Measurements from ENCODE around the gene SSBP2.
"Not testable (repeated sequence)": the region's sequence is repeated elsewhere in the genome, so short reads cannot be mapped to it uniquely, and the experiment has no call there.

SSBP2 gene

DNA sequence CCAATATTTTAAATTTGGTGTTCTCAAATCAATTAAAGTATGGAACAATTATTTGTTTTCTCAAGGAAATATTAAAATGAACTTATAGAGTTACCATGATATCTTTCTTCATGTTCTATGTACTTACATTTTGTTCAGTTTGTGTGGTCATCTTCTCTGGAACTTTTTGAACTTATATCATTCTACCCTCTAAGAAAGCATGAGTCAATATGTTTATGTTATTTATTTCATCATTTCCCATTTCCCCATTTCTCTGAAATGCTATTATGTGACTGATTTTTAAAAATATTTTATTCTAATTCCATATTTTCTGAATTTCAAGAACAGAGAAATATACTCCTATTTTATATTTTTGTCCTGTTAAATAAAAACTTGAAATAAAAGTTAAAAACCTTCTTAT, 233.4 kb downstream of the SSBP2 start:
- DNase-seq (ENCODE audit: low read depth), result no peak
- no peak overlapping the region for H3K4me3 ChIP-seq (ENCODE audit: low read length)
- TF ChIP-seq, protein P1, sequence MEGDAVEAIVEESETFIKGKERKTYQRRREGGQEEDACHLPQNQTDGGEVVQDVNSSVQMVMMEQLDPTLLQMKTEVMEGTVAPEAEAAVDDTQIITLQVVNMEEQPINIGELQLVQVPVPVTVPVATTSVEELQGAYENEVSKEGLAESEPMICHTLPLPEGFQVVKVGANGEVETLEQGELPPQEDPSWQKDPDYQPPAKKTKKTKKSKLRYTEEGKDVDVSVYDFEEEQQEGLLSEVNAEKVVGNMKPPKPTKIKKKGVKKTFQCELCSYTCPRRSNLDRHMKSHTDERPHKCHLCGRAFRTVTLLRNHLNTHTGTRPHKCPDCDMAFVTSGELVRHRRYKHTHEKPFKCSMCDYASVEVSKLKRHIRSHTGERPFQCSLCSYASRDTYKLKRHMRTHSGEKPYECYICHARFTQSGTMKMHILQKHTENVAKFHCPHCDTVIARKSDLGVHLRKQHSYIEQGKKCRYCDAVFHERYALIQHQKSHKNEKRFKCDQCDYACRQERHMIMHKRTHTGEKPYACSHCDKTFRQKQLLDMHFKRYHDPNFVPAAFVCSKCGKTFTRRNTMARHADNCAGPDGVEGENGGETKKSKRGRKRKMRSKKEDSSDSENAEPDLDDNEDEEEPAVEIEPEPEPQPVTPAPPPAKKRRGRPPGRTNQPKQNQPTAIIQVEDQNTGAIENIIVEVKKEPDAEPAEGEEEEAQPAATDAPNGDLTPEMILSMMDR (conservative IDR thresholded peaks at IDR 0.05; ENCODE audit: low read depth, low read length), result no peak

DNA sequence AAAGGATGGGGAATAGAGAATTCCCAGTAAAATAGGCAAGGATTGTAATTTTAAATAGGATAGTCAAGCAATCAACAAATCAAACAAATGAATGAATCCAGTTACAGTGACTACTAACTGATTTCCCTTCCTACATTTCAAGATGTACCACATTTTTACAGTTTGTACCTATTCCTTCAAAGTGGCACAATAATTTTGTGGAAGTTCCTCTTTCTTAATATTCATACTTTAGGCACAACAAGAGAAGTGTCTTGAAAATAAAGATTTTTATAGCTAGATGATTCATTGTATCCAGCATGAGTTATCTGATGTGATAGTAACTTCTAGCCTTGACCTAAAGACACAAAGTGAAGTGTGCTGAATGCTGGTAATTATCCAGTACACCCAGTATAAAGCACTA, 234.8 kb downstream of the SSBP2 start:
- DNase-seq (ENCODE audit: low read depth), result no peak
- TF ChIP-seq, protein P1 (conservative IDR thresholded peaks at IDR 0.05; ENCODE audit: low read depth, low read length), result no peak
- H3K4me3 ChIP-seq (ENCODE audit: low read length), result no peak overlapping the region

DNA sequence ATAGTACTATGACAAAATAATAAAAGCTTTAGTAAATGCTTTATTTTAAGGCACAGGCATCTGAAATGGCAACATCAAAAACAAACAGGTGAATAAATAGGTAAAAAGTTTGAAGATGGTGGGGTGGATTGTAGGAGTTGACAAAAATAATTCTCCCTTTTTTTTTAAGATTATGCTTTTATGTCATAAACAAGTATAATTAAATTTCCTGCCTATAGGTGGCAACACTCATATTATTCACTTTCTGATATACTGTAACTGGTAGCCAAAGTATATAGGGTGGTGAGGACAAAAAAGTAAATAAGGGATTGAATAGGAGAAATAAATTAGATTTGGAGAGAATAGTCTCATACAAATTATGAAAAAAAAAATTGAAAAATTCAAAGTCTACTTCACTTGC, 236.9 kb downstream of the SSBP2 start:
- TF ChIP-seq, protein P1 (conservative IDR thresholded peaks at IDR 0.05; ENCODE audit: low read depth, low read length), result peak; percentile 34
- no peak for DNase-seq (ENCODE audit: low read depth)
- no peak overlapping the region for H3K4me3 ChIP-seq (ENCODE audit: low read length)

DNA sequence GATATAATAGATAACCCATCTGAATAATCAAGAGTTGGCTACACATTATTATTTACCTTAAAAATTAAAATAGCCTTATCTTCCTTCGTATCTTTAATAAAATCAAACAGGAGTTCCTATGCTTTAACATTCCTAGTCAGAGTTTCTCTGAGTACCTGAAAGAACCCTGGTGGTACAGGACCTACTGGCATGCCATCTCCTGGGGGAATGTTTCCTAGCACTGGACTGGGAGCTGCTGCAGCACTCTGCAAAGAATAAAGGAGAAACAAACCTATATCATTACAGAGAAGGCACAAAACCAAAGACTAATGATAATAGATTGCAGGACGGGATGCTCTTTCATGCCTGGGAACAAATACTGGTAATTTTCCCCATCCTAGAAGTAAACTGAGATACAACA, 237.4 kb downstream of the SSBP2 start:
- H3K4me3 ChIP-seq (ENCODE audit: low read length), result no peak overlapping the region
- no peak for DNase-seq (ENCODE audit: low read depth)
- TF ChIP-seq, protein P1 (conservative IDR thresholded peaks at IDR 0.05; ENCODE audit: low read depth, low read length), result no peak

DNA sequence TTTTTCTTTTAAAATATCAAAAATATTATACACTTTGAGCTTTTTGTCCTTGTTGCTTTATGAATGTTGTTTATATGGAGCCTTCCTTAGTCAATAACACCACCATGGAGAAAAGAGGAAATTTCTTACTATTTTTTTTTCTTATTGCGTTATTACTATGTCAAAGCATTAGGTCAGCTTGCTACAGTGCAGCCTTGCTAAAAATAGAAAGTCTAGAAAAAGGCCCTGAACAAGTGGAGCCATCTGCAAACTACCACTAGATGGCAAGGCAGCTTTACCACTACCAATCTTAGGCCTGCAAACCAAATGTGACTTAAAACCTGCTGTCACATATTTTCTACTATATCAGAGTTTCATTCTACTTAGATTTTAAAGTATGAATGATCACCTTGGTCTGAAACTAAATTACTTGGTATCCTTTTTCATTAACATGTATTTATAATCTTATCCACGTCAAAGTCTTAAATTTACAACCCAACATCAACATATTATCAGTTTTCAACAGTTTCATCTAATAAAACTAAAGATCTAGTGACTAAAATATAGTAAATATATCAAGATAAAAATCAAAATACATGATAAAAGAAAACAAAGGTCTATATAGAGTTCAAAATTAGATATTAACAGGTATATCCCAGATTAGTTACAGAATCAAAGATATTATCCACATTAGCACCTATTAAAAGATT, 243.9 kb downstream of the SSBP2 start:
- H3K4me3 ChIP-seq (ENCODE audit: low read length), result no peak overlapping the region
- DNase-seq (ENCODE audit: low read depth), result peak; percentile 67
- TF ChIP-seq, protein P1 (conservative IDR thresholded peaks at IDR 0.05; ENCODE audit: low read depth, low read length), result peak; percentile 94

DNA sequence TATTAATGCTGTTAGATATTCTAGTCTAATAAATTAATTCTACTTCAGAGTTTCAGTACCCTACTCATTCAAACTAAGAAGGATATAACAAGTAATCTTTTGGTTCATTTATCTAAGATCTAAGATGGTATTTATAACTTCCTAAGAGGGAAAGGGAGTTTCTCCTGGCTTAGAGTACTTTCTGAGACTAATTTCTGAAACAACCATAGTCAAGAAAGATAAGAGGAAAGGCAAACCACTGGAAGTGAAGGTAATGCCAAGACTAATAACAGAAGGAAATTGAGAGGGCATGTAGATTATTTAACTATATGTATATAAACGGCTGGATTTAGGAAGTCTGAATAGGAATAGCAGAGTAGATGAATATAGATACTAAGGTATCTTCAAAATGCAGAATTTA, 244.5 kb downstream of the SSBP2 start:
- TF ChIP-seq, protein P1 (conservative IDR thresholded peaks at IDR 0.05; ENCODE audit: low read depth, low read length), result no peak
- no peak for DNase-seq (ENCODE audit: low read depth)
- H3K4me3 ChIP-seq (ENCODE audit: low read length), result no peak overlapping the region

DNA sequence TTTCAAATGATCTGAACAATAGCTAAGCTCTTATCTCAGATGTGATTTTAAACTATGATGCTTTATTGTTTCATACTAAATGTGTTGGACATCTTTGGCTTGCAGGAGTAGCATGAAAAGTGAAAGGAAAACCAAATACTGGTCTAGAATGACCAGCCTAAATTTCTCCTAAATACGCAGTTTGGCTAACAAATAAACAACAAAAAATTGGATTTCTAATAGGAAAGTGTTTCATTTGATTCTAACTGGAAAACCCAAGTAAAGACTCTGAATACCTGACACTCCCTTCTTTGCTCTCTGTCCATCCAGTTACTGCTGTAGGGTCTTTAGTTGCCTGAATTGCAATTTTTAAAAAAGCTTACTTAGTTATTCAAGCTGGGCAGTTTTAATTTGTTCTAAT, 245.2 kb downstream of the SSBP2 start:
- no peak for DNase-seq (ENCODE audit: low read depth)
- H3K4me3 ChIP-seq (ENCODE audit: low read length), result no peak overlapping the region
- TF ChIP-seq, protein P1 (conservative IDR thresholded peaks at IDR 0.05; ENCODE audit: low read depth, low read length), result no peak

DNA sequence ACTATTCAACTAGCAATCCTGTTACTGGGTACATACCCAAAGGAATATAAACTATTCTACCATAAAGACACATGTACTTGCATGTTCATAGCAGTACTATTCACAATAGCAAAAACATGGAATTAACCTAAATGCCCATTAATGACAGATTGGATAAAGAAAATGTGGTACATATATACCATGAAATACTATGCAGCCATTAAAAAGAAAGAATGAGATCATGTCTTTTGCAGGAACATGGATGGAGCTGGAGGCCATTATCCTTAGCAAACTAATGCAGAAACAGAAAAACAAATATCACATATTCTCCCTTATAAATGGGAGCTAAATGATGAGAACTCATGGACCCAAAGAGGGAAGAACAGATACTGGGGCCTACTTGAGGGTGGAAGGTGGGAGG, 247.3 kb downstream of the SSBP2 start:
- not testable (repeated sequence) for H3K4me3 ChIP-seq (ENCODE audit: low read length); DNase-seq (ENCODE audit: low read depth)
